Heart right ventricle (tissue), 16 donors: ENCODE data around the gene WDR43. TPM values are rescaled to one million over a fixed set of nuclear protein-coding genes. Genes with fewer than 3 reads are reported as not detected.

Experiments
- ATAC-seq, 8 donors: fragments of 200-7000 bp; cut with Tn5 transposase; one replicate each; pipeline ENCODE4 v1.9.1; 2020; ENCODE audit warnings: mild to moderate bottlenecking in 8 of 8, moderate library complexity in 8 of 8, moderate number of reproducible peaks in 1 of 8
- DNase-seq, 2 donors: peaks; one replicate each; pipeline ENCODE4 v3.0.0-alpha.2; 2020
- H3K27ac ChIP-seq, 10 donors: fragments of 200-600 bp; sonication (generic) in 2 of 10; one replicate each; pipeline versions ENCODE4 v1.5.0 to v1.8.0; 2020 to 2022; ENCODE audit warnings: mild to moderate bottlenecking in 3 of 10
- H3K27me3 ChIP-seq, 7 donors: fragments of 200-600 bp; one replicate each; pipeline ENCODE4 v1.8.0; 2021 to 2022; ENCODE audit warnings: mild to moderate bottlenecking in 2 of 7
- H3K36me3 ChIP-seq, 9 donors: fragments of 200-600 bp; sonication (generic) in 1 of 9; one replicate each; pipeline versions ENCODE4 v1.5.0 to v1.8.0; 2020 to 2022; ENCODE audit warnings: mild to moderate bottlenecking in 2 of 9
- H3K4me1 ChIP-seq, 9 donors: fragments of 200-600 bp; sonication (generic) in 1 of 9; one replicate each; pipeline versions ENCODE4 v1.5.0 to v1.8.0; 2020 to 2022; ENCODE audit warnings: mild to moderate bottlenecking in 4 of 9
- H3K4me3 ChIP-seq, 10 donors: fragments of 200-600 bp; sonication (generic) in 2 of 10; one replicate each; pipeline versions ENCODE4 v1.5.0 to v1.8.0; 2020 to 2022; ENCODE audit warnings: mild to moderate bottlenecking in 7 of 10, moderate library complexity in 2 of 10
- H3K9me3 ChIP-seq, 11 donors: fragments of 200-600 bp in 10 of 11; sonication (generic) in 2 of 11; one replicate each; pipeline versions ENCODE4 v1.5.0 to v1.8.0; 2013 to 2022; ENCODE audit warnings: mild to moderate bottlenecking in 2 of 11, control low read depth in 1 of 11, moderate library complexity in 1 of 11
- CTCF ChIP-seq, 9 donors: fragments of 200-600 bp; sonication (generic) in 2 of 9; IDR thresholded peaks; one replicate each; pipeline versions ENCODE4 v1.5.0 to v1.8.0; 2021 to 2022; ENCODE audit warnings: antibody characterized with exemption in 9 of 9, mild to moderate bottlenecking in 5 of 9, moderate library complexity in 1 of 9
- WGBS, 2 donors: extraction: QIAGEN DNeasy Blood & Tissue Kit; methylation state at CpG; one replicate each; pipeline ENCODE4 v1.1.7; 2013; ENCODE audit warnings: inconsistent platforms in 1 of 2; 5-methylcytosine and 5-hydroxymethylcytosine counted together
- intact Hi-C, 10 donors: fragments of 100-400 bp; cut with DNase I; formaldehyde crosslinking; loops; one replicate each; pipeline versions ENCODE4 v1.11.1 to v1.14.2; 2022
- polyA plus RNA-seq, 2 donors: library from polyadenylated mRNA; stranded (reverse); fragments of 200-250 nt; gene quantifications; one replicate each; pipeline ENCODE4 v1.2.3, GENCODE V29; 2013
- total RNA-seq, 10 donors: library from RNA; stranded (reverse); fragmentation: NEBNext Ultra II Directional in 3 of 10; extraction: Animal tissue kit (Norgen Biotek cat#: 25700) in 3 of 10; gene quantifications; one replicate each; pipeline versions ENCODE4 v1.2.1 to v1.2.4, GENCODE V29; 2021 to 2023
- donor health status: Arrhythmogenic right ventricular cardiomyopathy.
- donor health status: ischemic (EF 13 %, LVEDD 7.1; RV severe dilation, severe dysfunction).
- donor health status: healthy with polysubstance abuse.
- donor health status: DM: no; HTN: yes; CAD: no.
- donor health status: DM: no; HTN: no; CAD: no.
- donor health status: ischemic (EF 25% LVEDD 6.9; RV normal size, moderate dysfunction).
- donor health status: ischemic (EF 25% LVEDD 5.7; RV mildly dilated, moderate dysfunction).
- donor health status: healthy.
- donor health status: DM: yes; HTN: yes; CAD: no.
- donor health status: Ischemic cardiomyopathy.
- donor health status: ischemic (EF 35%, LVEDD 5.7; RV mildly dilated, moderate dysfunction).
- donor health status: nonischemic (EF 11% LVEDD 7.7; RV severe dilation, severe dysfunction).
- donor health status: DM: yes; HTN: yes; CAD: no.
- donor health status: PGD.
- donor health status: ischemic (EF 29% LVEDD 5.4; RV normal size, mild dysfunction).
- donor health status: nonischemic (EF 23%, LVEDD 6.1; RV moderate dilation, normal function).

WDR43 gene
- total and polyA plus RNA-seq, 12 donors: 5.9 to 42.1 (median 22.3) TPM

- H3K9me3 ChIP-seq: no peaks in the 10 kb centered on the region
- H3K27me3 ChIP-seq: no peaks in the 10 kb centered on the region
- WGBS, 2 donors: 96 to 98% methylated on average over 2 of the region's 2 CpGs
- ATAC-seq (no peak), DNase-seq (no peak)
- peaks cover 0 to 96% (median 16%) of the 10 kb centered on the region in 9 donors for H3K36me3 ChIP-seq
- TF ChIP-seq CTCF (IDR thresholded peaks at IDR 0.05): no peak
- peaks cover 0 to 8% (median 0%) of the 10 kb centered on the region in 9 donors for H3K4me1 ChIP-seq
- H3K4me3 ChIP-seq: no peak overlapping the region
- intact Hi-C loops: no loop called here
- no peak overlapping the region for H3K27ac ChIP-seq
These were observed 12.4 kb downstream of the WDR43 start for GRCh38 chr2:28906821-28907220.

GRCh38 chr2:28908172-28908571, 13.7 kb downstream of the WDR43 start:
- intact Hi-C loops: no loop called here
- WGBS, 2 donors: 43 to 50% methylated on average over 1 of the region's 1 CpG

GRCh38 chr2:28909655-28910353, 15.3 kb downstream of the WDR43 start:
- intact Hi-C loops: no loop called here
- no peak overlapping the region for H3K27ac ChIP-seq
- WGBS, 2 donors: 88 to 90% methylated on average over 6 of the region's 6 CpGs
- no peaks in the 10 kb centered on the region for H3K9me3 ChIP-seq
- H3K4me3 ChIP-seq: no peak overlapping the region
- ATAC-seq (no peak), DNase-seq (no peak)
- H3K4me1 ChIP-seq: peaks cover 0 to 6% (median 0%) of the 10 kb centered on the region in 9 donors
- peaks cover 0 to 98% (median 29%) of the 10 kb centered on the region in 9 donors for H3K36me3 ChIP-seq
- TF ChIP-seq CTCF (IDR thresholded peaks at IDR 0.05): no peak
- H3K27me3 ChIP-seq: no peaks in the 10 kb centered on the region

More at GRCh38 chr2:28908172-28908571, 13.7 kb downstream of the WDR43 start:
- no peaks in the 10 kb centered on the region for H3K27me3 ChIP-seq
- TF ChIP-seq CTCF (IDR thresholded peaks at IDR 0.05): no peak
- no peak for ATAC-seq
- peaks cover 0 to 96% (median 25%) of the 10 kb centered on the region in 9 donors for H3K36me3 ChIP-seq
- no peak overlapping the region for H3K4me3 ChIP-seq
- peaks cover 0 to 8% (median 0%) of the 10 kb centered on the region in 9 donors for H3K4me1 ChIP-seq
- DNase-seq: no peak
- no peak overlapping the region for H3K27ac ChIP-seq
- H3K9me3 ChIP-seq: no peaks in the 10 kb centered on the region

- no peak overlapping the region for H3K4me3 ChIP-seq
- no peaks in the 10 kb centered on the region for H3K27me3 ChIP-seq
- H3K36me3 ChIP-seq: peaks cover 0 to 90% (median 18%) of the 10 kb centered on the region in 9 donors
- H3K9me3 ChIP-seq: no peaks in the 10 kb centered on the region
- H3K27ac ChIP-seq: no peak overlapping the region
- DNase-seq (no peak), ATAC-seq (no peak)
- no peaks in the 10 kb centered on the region for H3K4me1 ChIP-seq
- WGBS, 2 donors: 75 to 91% methylated on average over 1 of the region's 1 CpG
- intact Hi-C loops: no loop called here
- no peak for TF ChIP-seq CTCF (IDR thresholded peaks at IDR 0.05)
These were observed 21.5 kb downstream of the WDR43 start for GRCh38 chr2:28915939-28916338.
